Stimulated activated CD4-positive, alpha-beta T cell treated with anti-CD3 and anti-CD28 coated beads, Interleukin-4, amount 100 ng/mL, for 24 hours (primary cell): Measurements from ENCODE around the gene OTUD1.

Source experiments
- DNase-seq: peaks from one replicate; pipeline ENCODE4 v3.0.0-alpha.2; 2020

The OTUD1 gene

GRCh38 chr10:23422003-23422411, 16.9 kb upstream of the OTUD1 start:
- DNase-seq, result no peak

- no peak for DNase-seq
Measured at GRCh38 chr10:23432166-23432565, 6.7 kb upstream of the OTUD1 start.

- DNase-seq, result no peak
Measured at GRCh38 chr10:23432639-23433038, 6.2 kb upstream of the OTUD1 start.

- no peak for DNase-seq
Measured at GRCh38 chr10:23433701-23434100, 5.2 kb upstream of the OTUD1 start.

- no peak for DNase-seq
Measured at GRCh38 chr10:23435378-23435777, 3.5 kb upstream of the OTUD1 start.

GRCh38 chr10:23436983-23437382, 1.9 kb upstream of the OTUD1 start:
- DNase-seq, result no peak

GRCh38 chr10:23437963-23438546, 820 bp upstream of the OTUD1 start:
- DNase-seq, result no peak

- no peak for DNase-seq
Measured at GRCh38 chr10:23439452-23439960, 631 bp downstream of the OTUD1 start.

GRCh38 chr10:23439961-23440889, 1.4 kb downstream of the OTUD1 start:
- peak; percentile 27 for DNase-seq

- no peak for DNase-seq
Measured at GRCh38 chr10:23441251-23441650, 2.4 kb downstream of the OTUD1 start.

- no peak for DNase-seq
Measured at GRCh38 chr10:23442936-23443335, 4.1 kb downstream of the OTUD1 start.

GRCh38 chr10:23445591-23445990, 6.7 kb downstream of the OTUD1 start:
- no peak for DNase-seq

GRCh38 chr10:23448323-23448722, 9.4 kb downstream of the OTUD1 start:
- no peak for DNase-seq

GRCh38 chr10:23448802-23449570, 10.1 kb downstream of the OTUD1 start:
- DNase-seq, result no peak

- DNase-seq, result no peak
Measured at GRCh38 chr10:23452033-23452655, 13.3 kb downstream of the OTUD1 start.

GRCh38 chr10:23453465-23453864, 14.6 kb downstream of the OTUD1 start:
- DNase-seq, result no peak

- no peak for DNase-seq
Measured at GRCh38 chr10:23457632-23458417, 18.9 kb downstream of the OTUD1 start.

- no peak for DNase-seq
Measured at GRCh38 chr10:23459308-23459939, 20.5 kb downstream of the OTUD1 start.

- no peak for DNase-seq
Measured at GRCh38 chr10:23461557-23461956, 22.7 kb downstream of the OTUD1 start.

GRCh38 chr10:23467012-23467411, 28.1 kb downstream of the OTUD1 start:
- no peak for DNase-seq

- DNase-seq, result no peak
Measured at GRCh38 chr10:23467548-23467947, 28.7 kb downstream of the OTUD1 start.
